DOHH2 (cell line): ENCODE data around the gene RBM20.

ENCODE experiments used
- CTCF ChIP-seq: fragments of 200-600 bp; sonication (generic); IDR thresholded peaks from one replicate; pipeline ENCODE4 v1.5.1; 2014; ENCODE audit warnings: antibody characterized with exemption, mild to moderate bottlenecking, low read depth, low read length; ENCODE audit not compliant: poor library complexity, severe bottlenecking
- EZH2phosphoT487 ChIP-seq: fragments of 200-600 bp; sonication (generic); IDR thresholded peaks from 2 replicates; pipeline ENCODE4 v1.6.1; 2017; ENCODE audit warnings: borderline replicate concordance, mild to moderate bottlenecking, antibody characterized with exemption, low read length, moderate library complexity, mixed read lengths

DNA sequence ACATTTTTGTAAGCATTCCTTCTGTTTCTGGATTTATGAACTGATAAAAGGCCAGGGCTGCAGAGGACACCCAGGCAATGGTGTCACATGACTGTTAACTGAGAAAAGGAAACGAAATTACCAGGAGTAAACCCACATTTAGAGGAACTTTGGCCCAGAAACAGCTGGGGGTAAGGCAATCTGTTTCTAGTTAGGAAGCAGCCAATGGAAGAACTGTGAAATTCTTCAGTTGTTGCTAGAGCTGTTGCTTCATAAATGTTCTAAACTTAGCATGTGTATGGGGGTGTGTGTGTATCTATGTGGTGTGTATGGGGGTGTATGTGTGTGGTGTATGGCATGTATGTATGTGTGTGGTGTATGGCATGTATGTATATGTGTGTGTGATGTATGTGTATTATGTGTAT lies 215.8 kb downstream of the RBM20 start:
- TF ChIP-seq CTCF (no peak), EZH2phosphoT487 (no peak)
